Peyer's patch (tissue), 4 donors: ENCODE data around the gene ZFYVE26.

Experiments
- CTCF ChIP-seq, 6 experiments: fragments of 450-650 bp in 4 of 6; fragments of 200-600 bp in 2 of 6; sonication (generic) in 1 of 6; IDR thresholded peaks; one replicate each; pipeline ENCODE4 v1.5.1; 2017 to 2019; ENCODE audit warnings: antibody characterized with exemption in 6 of 6, mild to moderate bottlenecking in 3 of 6, moderate library complexity in 1 of 6
- POLR2A ChIP-seq, 2 donors: fragments of 450-650 bp; IDR thresholded peaks; one replicate each; pipeline ENCODE4 v1.5.1; 2017; ENCODE audit warnings: antibody characterized with exemption in 2 of 2, mild to moderate bottlenecking in 2 of 2, moderate library complexity in 2 of 2

GRCh38 chr14:67697006-67697405 is 119.4 kb downstream of the ZFYVE26 start:
- TF ChIP-seq CTCF (IDR thresholded peaks at IDR 0.05) (no peak), POLR2A (IDR thresholded peaks at IDR 0.05) (no peak)
